Endothelial cell of umbilical vein (primary cell): ENCODE measurements around the gene SSC5D. TPM values are rescaled to one million over a fixed set of nuclear protein-coding genes. Genes with fewer than 3 reads are reported as not detected.

ENCODE experiments used
- BruUV-seq: library from RNA; stranded (reverse); fragments of 400-500 nt; replicated peaks from 2 replicates; lab custom pipeline; 2021; lab: Mats Ljungman, UMichigan
- CTCF ChIA-PET: fragments of 300-600, 350-600 bp; sonication (Branson Sonifier 250); formaldehyde crosslinking; loops from one replicate; lab custom pipeline; 2021; ENCODE audit warnings: antibody characterized with exemption, inconsistent platforms; lab: Charles Lee
- POLR2A ChIA-PET: fragments of 300-600, 350-600 bp; sonication (Branson Sonifier 250); formaldehyde crosslinking; loops from one replicate; lab custom pipeline; 2021; ENCODE audit warnings: antibody characterized with exemption, inconsistent platforms; lab: Charles Lee
- DNase-seq: peaks from one replicate; pipeline ENCODE4 v3.0.0-alpha.2; 2011; ENCODE audit warnings: low read depth, low spot score
- FAIRE-seq: peaks from 2 replicates; lab custom pipeline; 2011; peaks lifted over from hg19 to GRCh38; lab: Jason Lieb, UNC
- H2AFZ ChIP-seq: 2 replicates; pipeline ENCODE4 v1.6.0; 2012; ENCODE audit warnings: low read depth, low read length, control low read depth, inconsistent platforms
- H3K27ac ChIP-seq: 2 replicates; pipeline ENCODE4 v1.5.1; 2011; ENCODE audit warnings: low read depth, mild to moderate bottlenecking, control low read depth, low read length, moderate library complexity; ENCODE audit not compliant: insufficient read depth
- H3K27me3 ChIP-seq, 2 experiments: 2 replicates each; pipeline versions ENCODE4 v1.6.0 to v1.6.1; 2011; ENCODE audit warnings: low read length in 2 of 2, mixed read lengths in 1 of 2; ENCODE audit not compliant: control insufficient read depth in 2 of 2, insufficient read depth in 2 of 2
- H3K36me3 ChIP-seq, 2 experiments: 2 replicates in 1 of 2; 3 replicates in 1 of 2; pipeline ENCODE4 v1.5.1; 2011; ENCODE audit warnings: low read length in 2 of 2, mild to moderate bottlenecking in 1 of 2, moderate library complexity in 1 of 2; ENCODE audit not compliant: control insufficient read depth in 2 of 2, insufficient read depth in 2 of 2; ENCODE audit errors: extremely low read depth in 1 of 2
- H3K4me1 ChIP-seq: 3 replicates; pipeline ENCODE4 v1.5.1; 2011; ENCODE audit warnings: mild to moderate bottlenecking, low read length; ENCODE audit not compliant: control insufficient read depth, insufficient read depth; ENCODE audit errors: extremely low read depth
- H3K4me2 ChIP-seq: 2 replicates; pipeline ENCODE4 v1.6.1; 2011; ENCODE audit warnings: low read length, control low read depth, mixed read lengths; ENCODE audit not compliant: insufficient read depth
- H3K4me3 ChIP-seq, 3 experiments: fragments of 200-600 bp in 1 of 3; sonication (generic), shearing (Covaris generic) in 1 of 3; replicated peaks in 1 of 3; 2 replicates each; pipeline ENCODE4 v1.5.1; 2011 to 2016; ENCODE audit warnings: control low read depth in 3 of 3, low read length in 3 of 3, mild to moderate bottlenecking in 2 of 3, inconsistent platforms in 1 of 3, low read depth in 1 of 3, moderate library complexity in 1 of 3; ENCODE audit not compliant: insufficient read depth in 1 of 3
- H3K79me2 ChIP-seq: 2 replicates; pipeline ENCODE4 v1.6.0; 2012; ENCODE audit warnings: low read length, inconsistent platforms; ENCODE audit not compliant: control insufficient read depth, insufficient read depth
- H3K9ac ChIP-seq: replicated peaks from 2 replicates; pipeline ENCODE3; 2011; ENCODE audit warnings: low read length, control low read depth; ENCODE audit not compliant: insufficient read depth; ENCODE audit errors: extremely low read depth
- H3K9me1 ChIP-seq: replicated peaks from 3 replicates; pipeline ENCODE4 v1.6.0; 2011; ENCODE audit warnings: mild to moderate bottlenecking, low read length; ENCODE audit not compliant: control insufficient read depth, insufficient read depth; ENCODE audit errors: extremely low read depth
- H3K9me3 ChIP-seq: replicated peaks from 2 replicates; pipeline ENCODE4 v1.5.1; 2012; ENCODE audit warnings: low read length, inconsistent platforms; ENCODE audit not compliant: control insufficient read depth, insufficient read depth
- H4K20me1 ChIP-seq: replicated peaks from 2 replicates; pipeline ENCODE3; 2011; ENCODE audit warnings: mild to moderate bottlenecking, low read length; ENCODE audit not compliant: control insufficient read depth, insufficient read depth; ENCODE audit errors: extremely low read depth
- CTCF ChIP-seq, 2 donors: IDR thresholded peaks; 1 replicate in 1 of 2; 2 replicates in 1 of 2; pipeline ENCODE4 v1.5.1; 2011; ENCODE audit warnings: low read length in 2 of 2, mild to moderate bottlenecking in 2 of 2, moderate library complexity in 2 of 2, control low read depth in 1 of 2, inconsistent platforms in 1 of 2, low read depth in 1 of 2; ENCODE audit not compliant: insufficient read depth in 1 of 2; ENCODE audit errors: extremely low read depth in 1 of 2
- EZH2 ChIP-seq: IDR thresholded peaks from 2 replicates; pipeline ENCODE4 v1.6.1; 2012; ENCODE audit warnings: borderline replicate concordance, low read depth, mild to moderate bottlenecking, moderate library complexity, low read length, inconsistent platforms; ENCODE audit not compliant: severe bottlenecking
- GATA2 ChIP-seq: IDR thresholded peaks from 2 replicates; pipeline ENCODE4 v1.7.0; 2011; ENCODE audit warnings: low read depth, mild to moderate bottlenecking, moderate library complexity, mixed read lengths, low read length; ENCODE audit not compliant: insufficient read length, insufficient read depth
- JUN ChIP-seq: IDR thresholded peaks from 2 replicates; pipeline ENCODE4 v1.6.1; 2011; ENCODE audit warnings: borderline replicate concordance, low read depth; ENCODE audit not compliant: insufficient read length, insufficient read depth
- MAX ChIP-seq: IDR thresholded peaks from 2 replicates; pipeline ENCODE4 v1.6.1; 2011; ENCODE audit not compliant: insufficient read depth, insufficient read length
- MYC ChIP-seq: IDR thresholded peaks from one replicate; pipeline ENCODE4 v1.6.1; 2011; ENCODE audit warnings: mild to moderate bottlenecking, low read depth, low read length
- POLR2A ChIP-seq: IDR thresholded peaks from 2 replicates; pipeline ENCODE4 v1.6.1; 2012; ENCODE audit warnings: low read depth, mild to moderate bottlenecking, control low read depth, low read length
- POLR2AphosphoS5 ChIP-seq: IDR thresholded peaks from 2 replicates; pipeline ENCODE4 v1.6.1; 2012; ENCODE audit warnings: low read depth, mild to moderate bottlenecking, control low read depth, low read length, moderate library complexity; ENCODE audit not compliant: insufficient read depth
- dilution Hi-C: fragments of 300-500 bp; cut with MboI; formaldehyde crosslinking; loops from one replicate; pipeline ENCODE4 v1.15.0; 2019; ENCODE audit warnings: low sequenced_read_pairs; ENCODE audit not compliant: extremely low pct_ligation_motif_present
- intact Hi-C: fragments of 100-400 bp; cut with micrococcal nuclease; formaldehyde crosslinking; loops from one replicate; pipeline ENCODE4 v1.10.0; 2022
- polyA plus RNA-seq, 4 experiments: library from polyadenylated mRNA; depleted of rRNA in 3 of 4; stranded (reverse) in 3 of 4; unstranded in 1 of 4; fragments of >200 nt; gene quantifications; 2 replicates each; pipeline versions ENCODE4 v1.2.1 to v1.2.3, GENCODE V29; 2011 to 2012; ENCODE audit warnings: missing spikeins in 1 of 4
- total RNA-seq: library from RNA; stranded (reverse); gene quantifications from 2 replicates; pipeline ENCODE4 v1.2.3, GENCODE V29; 2021

Gene SSC5D
- total and polyA plus RNA-seq, 2 donors (not counting 3 experiments of a cell fraction or from before 2014, with no cell fraction given), result 0.47 to 1.3 TPM

GRCh38 chr19:55479451-55480230 lies 8.6 kb upstream of the SSC5D start:
- H2AFZ ChIP-seq, result no peak overlapping the region
- H3K4me2 ChIP-seq, result no peak overlapping the region
- no peaks in the 10 kb centered on the region for H3K27me3 ChIP-seq
- DNase-seq (no peak), FAIRE-seq (no peak)
- no TSS peak for BruUV-seq
- H3K4me3 ChIP-seq, result no peak overlapping the region
- no peaks in the 10 kb centered on the region for H4K20me1 ChIP-seq
- dilution Hi-C loops, result no loop called here
- peaks cover 0 to 3% of the 10 kb centered on the region in 2 experiments for H3K36me3 ChIP-seq
- ChIA-PET POLR2A (interaction anchor here (0.6 kb wide), 1 partner anchor 11 kb away, joined by 7 read pairs; no protein-coding TSS in a partner anchor), CTCF (interaction anchor here (0.9 to 1.4 kb wide), 2 partner anchors 13 to 24 kb away, joined by 3 to 4 read pairs; no protein-coding TSS in a partner anchor)
- H3K79me2 ChIP-seq, result peaks cover 17% of the 10 kb centered on the region
- H3K9ac ChIP-seq, result no peak overlapping the region
- H3K4me1 ChIP-seq, result peaks cover 13% of the 10 kb centered on the region
- no peaks in the 10 kb centered on the region for H3K9me3 ChIP-seq
- no peak overlapping the region for H3K27ac ChIP-seq
- TF ChIP-seq MAX, result no peak
- TF ChIP-seq JUN, result no peak
- intact Hi-C loops, result no loop called here
- no peaks in the 10 kb centered on the region for H3K9me1 ChIP-seq

- no peaks in the 10 kb centered on the region for H4K20me1 ChIP-seq
- H2AFZ ChIP-seq, result no peak overlapping the region
- dilution Hi-C loops (no loop called here), intact Hi-C loops (no loop called here)
- no TSS peak for BruUV-seq
- H3K27ac ChIP-seq, result no peak overlapping the region
- H3K4me3 ChIP-seq, result no peak overlapping the region
- H3K4me2 ChIP-seq, result no peak overlapping the region
- no peaks in the 10 kb centered on the region for H3K9me3 ChIP-seq
- DNase-seq, result no peak
- no peak overlapping the region for H3K9ac ChIP-seq
- peaks cover 0 to 3% of the 10 kb centered on the region in 2 experiments for H3K36me3 ChIP-seq
- H3K4me1 ChIP-seq, result peaks cover 20% of the 10 kb centered on the region
- ChIA-PET POLR2A (no interaction called here), CTCF (interaction anchor here (1.4 kb wide), 1 partner anchor 14 kb away, joined by 5 read pairs; no protein-coding TSS in a partner anchor)
- no peaks in the 10 kb centered on the region for H3K9me1 ChIP-seq
- H3K79me2 ChIP-seq, result peaks cover 19% of the 10 kb centered on the region
- no peaks in the 10 kb centered on the region for H3K27me3 ChIP-seq
- no peak for FAIRE-seq
- TF ChIP-seq EZH2 (no peak), POLR2A (no peak), MYC (no peak), MAX (no peak), GATA2 (no peak), CTCF (IDR thresholded peaks at IDR 0.05; ENCODE audit: extremely low read depth in 1 of 2, insufficient read depth in 1 of 2, low read depth in 1 of 2, low read length in 2 of 2) (no peak), JUN (no peak), POLR2AphosphoS5 (no peak)
Measured at GRCh38 chr19:55481148-55481793, 7.0 kb upstream of the SSC5D start.
